HAP-1 (cell line): ENCODE measurements around the gene BRD9.
"Not testable (repeated sequence)": the region's sequence is repeated elsewhere in the genome, so short reads cannot be mapped to it uniquely, and the experiment has no call there.

Experiments used
- DNase-seq, 2 experiments: peaks; one replicate each; pipeline ENCODE4 v3.0.0-alpha.2; 2016 to 2020; ENCODE audit warnings: low spot score in 2 of 2
- H3K27me3 ChIP-seq: fragments of 250-450 bp; sonication (Bioruptor Pico); 2 replicates; pipeline ENCODE4 v1.5.1; 2020; ENCODE audit warnings: low read depth, mild to moderate bottlenecking, moderate library complexity
- H3K36me3 ChIP-seq: fragments of 250-450 bp; sonication (Bioruptor Pico); replicated peaks from 2 replicates; pipeline ENCODE4 v1.5.1; 2020; ENCODE audit warnings: mild to moderate bottlenecking
- H3K4me1 ChIP-seq: fragments of 250-450 bp; sonication (Bioruptor Pico); 2 replicates; pipeline ENCODE4 v1.5.1; 2020; ENCODE audit warnings: mild to moderate bottlenecking
- H3K4me3 ChIP-seq: fragments of 250-450 bp; sonication (Bioruptor Pico); 2 replicates; pipeline ENCODE4 v1.5.1; 2020; ENCODE audit warnings: mild to moderate bottlenecking, moderate library complexity
- H3K9me3 ChIP-seq: fragments of 250-450 bp; sonication (Bioruptor Pico); 2 replicates; pipeline ENCODE4 v1.5.1; 2020; ENCODE audit warnings: mild to moderate bottlenecking, moderate library complexity
- in situ Hi-C: fragments of 300-500 bp; cut with MboI; formaldehyde crosslinking; loops from 3 replicates; pipeline ENCODE4 v1.14.3; 2020; ENCODE audit warnings: low sequenced_read_pairs, inconsistent platforms, mixed read lengths

Gene BRD9

GRCh38 chr5:859798-860296, 32.8 kb downstream of the BRD9 start:
- DNase-seq = no peak
- Histone ChIP-seq H3K4me3 (no peak overlapping the region), H3K36me3 (peaks cover 24% of the 10 kb centered on the region), H3K9me3 (no peaks in the 10 kb centered on the region), H3K4me1 (no peaks in the 10 kb centered on the region), H3K27me3 (no peaks in the 10 kb centered on the region)
- in situ Hi-C loops = no loop called here

- in situ Hi-C loops = no loop called here
- DNase-seq = no peak
- Histone ChIP-seq H3K27me3 (no peaks in the 10 kb centered on the region), H3K9me3 (no peaks in the 10 kb centered on the region), H3K36me3 (peaks cover 20% of the 10 kb centered on the region), H3K4me3 (no peak overlapping the region), H3K4me1 (no peaks in the 10 kb centered on the region)
Measured at GRCh38 chr5:859391-859790, 33.2 kb downstream of the BRD9 start.

- Histone ChIP-seq H3K4me1 (no peaks in the 10 kb centered on the region), H3K4me3 (no peak overlapping the region), H3K36me3 (peaks cover 13% of the 10 kb centered on the region), H3K9me3 (no peaks in the 10 kb centered on the region), H3K27me3 (no peaks in the 10 kb centered on the region)
- no peak for DNase-seq
- in situ Hi-C loops = no loop called here
Measured at GRCh38 chr5:858726-859125, 33.9 kb downstream of the BRD9 start.

- DNase-seq = no peak
- Histone ChIP-seq H3K9me3 (no peaks in the 10 kb centered on the region), H3K4me3 (no peak overlapping the region), H3K4me1 (no peaks in the 10 kb centered on the region), H3K27me3 (no peaks in the 10 kb centered on the region), H3K36me3 (no peaks in the 10 kb centered on the region; the same call in 1 of the 2 replicates)
- in situ Hi-C loops = no loop called here
Measured at GRCh38 chr5:856531-857425, 35.8 kb downstream of the BRD9 start.

GRCh38 chr5:855771-856530, 36.6 kb downstream of the BRD9 start:
- no peaks in the 10 kb centered on the region for H3K9me3 ChIP-seq
- no peaks in the 10 kb centered on the region for H3K36me3 ChIP-seq
- in situ Hi-C loops = no loop called here
- H3K4me3 ChIP-seq = no peak overlapping the region
- no peak for DNase-seq
- H3K27me3 ChIP-seq = no peaks in the 10 kb centered on the region
- no peaks in the 10 kb centered on the region for H3K4me1 ChIP-seq

GRCh38 chr5:854966-855743, 37.4 kb downstream of the BRD9 start:
- no peaks in the 10 kb centered on the region for H3K27me3 ChIP-seq
- H3K9me3 ChIP-seq = no peaks in the 10 kb centered on the region
- no peak for DNase-seq
- H3K4me3 ChIP-seq = no peak overlapping the region
- in situ Hi-C loops = no loop called here
- no peaks in the 10 kb centered on the region for H3K36me3 ChIP-seq
- H3K4me1 ChIP-seq = no peaks in the 10 kb centered on the region

GRCh38 chr5:854217-854616, 38.4 kb downstream of the BRD9 start:
- Histone ChIP-seq H3K36me3 (no peaks in the 10 kb centered on the region), H3K27me3 (no peaks in the 10 kb centered on the region), H3K4me3 (no peak overlapping the region), H3K9me3 (no peaks in the 10 kb centered on the region), H3K4me1 (no peaks in the 10 kb centered on the region)
- DNase-seq = no peak
- in situ Hi-C loops = no loop called here

- H3K9me3 ChIP-seq, H3K4me1 ChIP-seq, H3K27me3 ChIP-seq, H3K36me3 ChIP-seq, in situ Hi-C loops, DNase-seq, H3K4me3 ChIP-seq: not testable (repeated sequence)
Measured at GRCh38 chr5:853416-854090, 39.0 kb downstream of the BRD9 start.

GRCh38 chr5:852431-853401, 39.9 kb downstream of the BRD9 start:
- in situ Hi-C loops = no loop called here
- DNase-seq = no peak
- no peaks in the 10 kb centered on the region for H3K9me3 ChIP-seq
- no peaks in the 10 kb centered on the region for H3K36me3 ChIP-seq
- H3K4me3 ChIP-seq = no peak overlapping the region
- no peaks in the 10 kb centered on the region for H3K4me1 ChIP-seq
- H3K27me3 ChIP-seq = no peaks in the 10 kb centered on the region

GRCh38 chr5:852018-852417, 40.6 kb downstream of the BRD9 start:
- in situ Hi-C loops = no loop called here
- DNase-seq = no peak
- no peaks in the 10 kb centered on the region for H3K9me3 ChIP-seq
- no peaks in the 10 kb centered on the region for H3K4me1 ChIP-seq
- H3K36me3 ChIP-seq = no peaks in the 10 kb centered on the region
- no peak overlapping the region for H3K4me3 ChIP-seq
- no peaks in the 10 kb centered on the region for H3K27me3 ChIP-seq

- in situ Hi-C loops = no loop called here
- no peak for DNase-seq
Measured at GRCh38 chr5:851553-851952, 41.0 kb downstream of the BRD9 start.

GRCh38 chr5:851076-851475, 41.5 kb downstream of the BRD9 start:
- H3K4me1 ChIP-seq = no peaks in the 10 kb centered on the region
- in situ Hi-C loops = no loop called here
- no peaks in the 10 kb centered on the region for H3K36me3 ChIP-seq
- no peaks in the 10 kb centered on the region for H3K27me3 ChIP-seq
- H3K4me3 ChIP-seq = no peak overlapping the region
- no peaks in the 10 kb centered on the region for H3K9me3 ChIP-seq
- DNase-seq = peak in 1 of 2 experiments; percentile 6

More at GRCh38 chr5:851553-851952, 41.0 kb downstream of the BRD9 start:
- no peaks in the 10 kb centered on the region for H3K27me3 ChIP-seq
- no peaks in the 10 kb centered on the region for H3K36me3 ChIP-seq
- H3K9me3 ChIP-seq = no peaks in the 10 kb centered on the region
- no peak overlapping the region for H3K4me3 ChIP-seq
- no peaks in the 10 kb centered on the region for H3K4me1 ChIP-seq
